GM18907 (cell line): ENCODE results near the gene BTRC.
A peak's percentile ranks its signal among the peaks of the same experiment; 100 is the strongest.
"Not testable (repeated sequence)": the region's sequence is repeated elsewhere in the genome, so short reads cannot be mapped to it uniquely, and the experiment has no call there.

ENCODE experiments used
- ATAC-seq: cut with Tn5 transposase; IDR thresholded peaks from one replicate; pipeline ENCODE4 v1.9.1; 2021; ENCODE audit warnings: mild to moderate bottlenecking, moderate library complexity; ENCODE audit not compliant: unreplicated experiment

The BTRC gene

DNA sequence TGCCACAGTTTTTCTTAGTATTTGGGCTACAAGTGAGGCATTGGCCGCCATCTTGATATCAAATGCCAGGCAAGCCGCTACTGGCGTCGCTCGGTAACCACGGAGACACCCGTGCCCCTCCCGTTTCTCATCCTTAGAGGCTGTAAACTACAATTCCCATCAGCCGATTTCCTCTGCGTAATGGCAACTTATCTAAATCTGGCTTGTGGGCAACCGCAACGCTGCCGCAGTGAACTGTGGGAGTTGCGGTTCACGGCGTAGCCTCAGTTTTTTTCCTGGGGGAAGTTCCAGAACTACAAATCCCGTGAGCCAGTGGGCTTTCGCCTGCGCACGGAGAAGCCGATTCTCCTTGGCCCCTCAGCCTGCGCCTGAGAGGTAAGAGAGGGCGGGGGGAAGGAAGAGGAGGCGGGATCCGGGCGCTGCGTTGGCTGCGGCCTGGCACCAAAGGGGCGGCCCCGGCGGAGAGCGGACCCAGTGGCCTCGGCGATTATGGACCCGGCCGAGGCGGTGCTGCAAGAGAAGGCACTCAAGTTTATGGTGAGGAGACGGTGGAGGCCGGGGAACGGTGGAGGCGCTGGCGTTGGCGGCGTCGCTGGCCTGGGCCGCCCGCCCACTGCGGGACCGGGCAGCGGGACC, at the start of gene BTRC:
Gene BTRC, plus strand, starts transcription at position 474 of the 636 bp plus-strand sequence. Its CDS starts 16 bp downstream, at position 490.
- ATAC-seq = peak; percentile 94

DNA sequence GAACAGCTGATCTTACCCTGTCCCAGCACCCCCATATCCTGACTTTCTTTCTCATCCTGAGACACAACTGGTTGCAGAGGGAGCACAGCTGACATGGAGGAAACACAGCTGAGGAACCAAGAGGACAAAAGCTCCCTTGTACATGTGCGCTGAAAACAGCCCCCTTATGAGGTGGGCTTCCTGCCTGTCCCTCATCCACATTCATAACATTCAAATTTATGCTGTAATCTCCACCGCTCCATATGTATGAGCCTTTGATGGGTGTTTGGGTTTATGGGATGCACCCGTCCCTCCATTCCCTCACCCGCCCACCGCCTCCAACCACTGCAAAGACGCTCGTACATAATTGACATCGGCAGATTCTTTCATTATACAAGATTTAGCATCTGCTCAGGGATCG, 49.6 kb upstream of the BTRC start:
- no peak for ATAC-seq

DNA sequence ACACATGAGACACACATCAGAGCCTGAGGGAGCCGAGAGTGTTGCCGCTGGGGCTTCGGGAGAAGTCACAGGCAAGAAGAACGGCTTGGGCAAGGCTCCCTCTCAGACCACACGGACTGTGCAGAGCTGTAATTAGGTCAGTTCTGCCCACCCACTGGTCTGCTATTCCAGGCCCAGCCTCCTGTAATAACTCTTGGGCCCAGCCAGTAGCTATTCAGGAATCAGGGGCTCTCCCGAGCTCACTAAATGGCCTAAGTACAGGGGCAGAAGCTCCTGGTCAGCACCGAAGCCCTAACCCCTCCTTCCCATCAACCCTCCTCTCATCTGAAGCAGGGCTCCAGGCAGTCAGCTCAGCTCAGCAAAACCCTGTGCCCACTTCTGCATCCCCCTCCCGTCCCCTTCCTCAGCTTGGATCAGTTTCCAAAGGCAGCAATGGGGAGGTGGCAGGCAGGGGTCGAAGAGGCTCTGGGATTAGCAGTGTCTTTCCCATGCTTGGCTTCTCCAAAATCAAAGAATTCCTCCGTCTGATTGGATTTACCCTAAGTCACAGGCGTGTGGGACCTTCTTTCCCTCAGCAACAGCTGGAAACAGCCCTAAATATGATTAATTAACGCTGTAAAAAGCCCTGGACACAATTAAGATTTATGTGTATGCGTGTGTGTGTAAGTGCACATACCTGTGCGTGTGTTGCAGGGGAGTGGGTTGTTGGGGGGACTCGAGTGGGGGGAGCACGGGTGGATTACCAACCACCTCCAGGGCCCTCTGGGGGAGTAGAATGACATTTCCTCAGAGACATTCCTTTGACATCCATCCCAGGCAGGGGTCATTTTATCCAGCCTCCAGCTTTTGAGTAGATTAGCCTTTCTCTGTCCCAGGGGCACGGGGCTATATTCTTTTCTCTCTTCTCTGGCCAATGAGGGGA, 48.4 kb upstream of the BTRC start:
- no peak for ATAC-seq

DNA sequence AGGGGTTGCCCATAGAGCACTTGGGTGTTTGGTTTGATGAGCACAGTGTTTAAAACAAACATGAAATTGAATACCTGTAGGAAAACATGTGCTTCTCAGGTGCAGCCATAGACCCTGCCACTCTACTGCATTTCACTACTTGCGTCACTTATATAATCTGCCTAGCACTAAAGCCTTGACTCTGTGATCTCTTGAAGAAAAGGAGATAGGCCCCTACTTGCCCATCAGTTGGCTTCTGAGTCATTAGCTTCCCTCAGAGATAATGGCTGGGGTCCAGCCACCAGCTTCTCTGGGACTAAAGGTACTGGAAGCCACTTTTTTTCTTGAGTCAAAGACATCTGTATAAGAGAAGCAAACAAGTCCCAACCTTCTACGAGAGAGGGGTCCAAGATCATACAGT, 45.9 kb upstream of the BTRC start:
- ATAC-seq = no peak

DNA sequence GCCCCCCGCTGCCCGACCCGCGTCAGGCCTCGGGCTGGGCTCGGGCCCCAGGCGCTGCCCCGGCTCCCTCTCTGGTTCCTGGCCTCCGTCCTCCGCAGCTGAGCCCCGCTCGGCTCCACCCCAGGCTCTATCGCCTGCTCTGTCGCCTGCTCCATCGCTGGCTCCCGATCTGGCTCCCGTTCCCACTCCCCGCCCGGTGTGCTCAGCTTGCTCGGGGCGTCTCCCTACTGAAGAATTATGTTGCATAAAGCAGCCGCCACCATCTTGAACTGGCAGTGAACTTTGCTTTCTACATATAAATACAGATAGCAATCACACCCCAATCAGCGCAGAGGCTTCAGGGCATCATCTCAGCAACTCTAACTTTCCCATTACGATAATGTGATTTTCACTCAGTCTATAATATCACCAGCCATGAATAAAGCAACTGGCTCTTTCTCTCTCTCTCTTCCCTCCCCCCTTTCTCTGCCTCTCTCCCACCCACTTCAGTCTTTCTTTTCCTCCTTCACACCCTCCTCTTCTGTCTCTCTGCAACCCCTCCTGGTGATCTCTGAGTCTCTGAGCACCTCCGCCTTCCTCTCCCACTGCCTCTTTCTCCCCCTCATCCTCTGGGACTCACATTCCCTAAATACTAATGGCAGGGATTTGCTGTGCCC, 43.3 kb upstream of the BTRC start:
- ATAC-seq = no peak

DNA sequence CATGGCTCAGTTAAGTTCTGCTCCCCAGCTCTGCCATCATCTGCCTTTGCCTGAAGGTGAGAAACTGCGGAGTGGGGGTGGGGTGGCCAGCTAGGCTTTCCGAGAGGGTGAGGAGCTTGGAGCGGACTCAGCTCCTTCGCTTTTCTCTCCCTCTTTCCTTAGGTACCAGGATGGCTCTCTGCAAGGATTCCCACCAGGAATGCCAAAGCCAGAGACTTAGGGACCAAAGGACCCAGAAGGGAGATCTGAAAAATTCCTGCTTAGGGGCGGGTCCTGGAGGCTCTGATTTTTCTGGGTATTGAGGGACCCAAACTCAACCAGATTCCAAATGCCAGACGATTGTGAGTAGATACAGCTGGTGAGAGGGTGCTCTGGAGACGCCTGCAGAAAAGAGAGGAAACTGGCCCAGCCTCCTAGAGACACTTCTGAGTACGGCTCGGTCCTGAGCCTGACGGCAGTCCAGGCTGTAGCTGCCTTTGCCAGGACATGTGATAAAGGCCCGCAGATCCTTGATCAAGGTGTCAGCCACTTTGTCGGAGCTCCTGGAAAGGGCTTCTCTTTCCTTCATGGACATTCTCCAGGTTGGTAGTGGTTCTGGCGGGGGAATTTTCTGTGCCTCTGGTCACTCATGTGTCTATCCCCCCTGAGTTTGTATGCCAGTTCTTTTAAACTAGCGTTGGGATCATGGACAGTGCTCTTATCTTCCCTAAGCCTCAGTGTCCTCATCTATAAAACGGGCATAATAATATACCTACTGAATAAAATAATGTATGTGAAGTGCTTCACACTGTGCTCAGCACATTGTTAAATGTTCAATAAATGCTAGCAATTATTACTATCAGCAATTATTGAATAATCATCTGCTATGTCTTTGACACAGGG, 42.5 kb upstream of the BTRC start:
- ATAC-seq = no peak

DNA sequence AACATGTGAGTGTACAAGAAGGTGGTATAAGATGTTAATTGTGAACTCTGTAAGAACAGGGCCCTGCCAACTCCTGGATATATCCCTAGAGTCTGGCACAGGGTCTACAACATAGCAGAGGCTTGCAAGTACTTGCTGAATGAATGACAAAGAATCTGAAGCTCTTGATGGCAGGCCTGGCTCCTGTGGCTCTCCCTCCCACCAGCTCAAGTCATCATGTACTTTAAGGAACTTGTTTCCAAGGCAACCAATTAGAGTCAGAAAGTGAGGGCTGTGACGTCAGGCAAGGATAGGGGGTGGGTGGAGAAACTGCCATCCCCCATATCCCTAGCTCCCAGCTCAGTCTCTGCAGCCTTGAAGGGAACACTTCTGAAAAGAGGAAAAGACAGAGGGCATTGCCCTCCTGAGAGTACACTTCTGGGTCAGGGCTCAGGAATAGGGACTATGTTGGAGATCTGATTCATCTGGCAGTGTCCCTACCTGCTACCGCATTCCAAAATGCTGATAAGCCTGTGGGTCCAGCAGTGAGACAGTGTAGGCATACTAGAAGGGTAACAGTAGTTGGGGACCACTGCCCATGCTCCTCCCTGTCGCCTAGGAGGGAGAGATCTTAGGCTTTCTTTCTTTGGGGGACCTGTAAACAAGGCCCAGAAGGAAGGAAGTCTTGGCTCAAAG, 34.6 kb upstream of the BTRC start:
- ATAC-seq = no peak

DNA sequence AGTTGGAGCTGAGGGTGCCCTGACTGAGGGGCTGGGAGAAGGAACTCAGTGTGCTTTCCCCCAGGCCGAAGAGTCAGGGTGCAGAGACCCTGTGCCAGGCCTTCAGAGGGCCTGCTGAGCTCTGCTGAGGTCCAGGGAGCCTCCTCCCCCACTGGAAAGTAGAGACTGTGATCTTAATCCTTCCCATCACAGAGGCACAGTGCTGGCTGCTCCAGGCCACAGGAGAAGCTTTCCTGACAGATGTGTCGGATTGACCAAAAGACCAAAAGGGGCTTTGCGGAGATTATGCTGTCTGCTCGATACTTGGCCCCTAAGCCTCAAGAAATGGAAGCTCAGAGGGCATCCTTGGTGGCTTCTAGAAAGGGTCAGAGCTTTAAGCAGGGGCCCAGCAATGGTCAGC, 32.9 kb upstream of the BTRC start:
- no peak for ATAC-seq

DNA sequence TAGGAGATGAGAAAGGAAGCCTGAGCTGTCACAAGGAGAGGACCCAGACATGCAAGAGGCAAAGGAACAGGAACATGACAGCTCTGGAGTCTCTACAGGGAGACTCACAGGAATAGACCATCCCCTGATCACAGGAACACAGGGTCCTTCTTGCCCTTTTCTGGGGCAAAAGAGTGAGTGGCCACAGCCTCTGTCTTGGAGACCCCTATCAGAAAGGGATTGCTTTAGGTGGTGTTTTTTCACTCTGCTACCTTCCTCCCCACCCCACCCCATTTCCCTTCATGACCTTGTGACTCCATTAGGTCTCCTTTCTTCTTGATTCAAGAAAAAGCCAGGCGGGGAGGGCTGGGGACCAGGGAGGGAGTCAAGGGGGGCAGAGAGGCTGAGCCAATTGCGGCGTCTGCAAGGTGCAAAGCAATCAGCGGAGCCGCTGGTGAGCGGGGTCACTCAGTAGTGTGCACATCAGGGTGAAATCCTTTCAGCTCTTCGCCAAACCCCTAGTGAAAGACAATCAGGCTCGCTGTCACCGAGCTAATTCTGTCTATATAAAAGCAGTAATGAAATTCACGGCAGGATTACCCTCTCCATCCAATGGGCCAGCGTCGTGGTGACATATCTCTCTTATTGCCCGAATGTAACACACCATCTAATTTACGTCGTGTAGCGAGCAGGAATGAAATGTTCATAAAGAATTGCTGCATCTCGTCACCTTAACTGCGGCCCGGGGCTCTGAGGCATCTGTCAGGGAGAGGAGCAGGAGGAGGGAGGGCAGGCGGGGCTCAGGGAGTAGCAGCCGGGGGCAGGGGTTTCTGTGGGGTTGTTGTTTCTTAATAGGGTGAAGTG, 31.5 kb upstream of the BTRC start:
- no peak for ATAC-seq

DNA sequence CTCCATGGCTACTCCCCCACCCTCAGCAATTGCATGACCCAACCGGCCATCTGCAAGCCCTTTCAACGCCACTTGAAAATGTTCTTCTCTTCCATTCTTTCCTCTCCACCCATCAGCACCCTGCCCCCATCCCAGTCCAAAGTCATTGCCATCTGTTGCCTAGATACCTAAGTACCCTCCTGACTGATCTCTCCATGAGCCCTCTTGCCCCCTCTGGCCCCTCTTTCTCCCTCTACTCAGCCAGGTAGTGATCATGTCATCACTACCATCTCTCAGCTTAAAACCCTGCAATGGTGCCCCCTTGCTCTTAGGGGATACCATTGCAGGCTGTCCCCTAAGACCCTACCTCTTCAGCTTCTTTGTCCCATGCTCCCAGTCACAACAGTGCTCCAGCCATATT, 30.5 kb upstream of the BTRC start:
- ATAC-seq = no peak

DNA sequence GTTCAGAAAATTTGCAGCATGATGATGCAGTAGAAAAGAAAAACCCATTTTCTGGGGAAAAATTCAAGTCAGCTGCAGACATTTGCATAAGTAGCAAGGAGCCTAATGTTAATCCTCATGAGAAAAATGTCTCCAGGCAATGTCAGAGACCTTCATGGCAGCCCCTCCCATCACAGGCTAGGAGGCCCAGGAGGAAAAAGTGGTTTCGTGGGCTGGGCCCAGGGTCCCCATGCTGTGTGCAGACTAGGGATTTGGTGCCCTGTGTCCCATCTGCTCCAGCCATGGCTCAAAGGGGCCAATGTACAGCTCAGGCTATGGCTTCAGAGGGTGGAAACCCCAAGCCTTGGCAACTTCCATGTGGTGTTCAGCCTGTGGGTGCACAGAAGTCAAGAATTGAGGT, 26.5 kb upstream of the BTRC start:
- not testable (repeated sequence) for ATAC-seq

DNA sequence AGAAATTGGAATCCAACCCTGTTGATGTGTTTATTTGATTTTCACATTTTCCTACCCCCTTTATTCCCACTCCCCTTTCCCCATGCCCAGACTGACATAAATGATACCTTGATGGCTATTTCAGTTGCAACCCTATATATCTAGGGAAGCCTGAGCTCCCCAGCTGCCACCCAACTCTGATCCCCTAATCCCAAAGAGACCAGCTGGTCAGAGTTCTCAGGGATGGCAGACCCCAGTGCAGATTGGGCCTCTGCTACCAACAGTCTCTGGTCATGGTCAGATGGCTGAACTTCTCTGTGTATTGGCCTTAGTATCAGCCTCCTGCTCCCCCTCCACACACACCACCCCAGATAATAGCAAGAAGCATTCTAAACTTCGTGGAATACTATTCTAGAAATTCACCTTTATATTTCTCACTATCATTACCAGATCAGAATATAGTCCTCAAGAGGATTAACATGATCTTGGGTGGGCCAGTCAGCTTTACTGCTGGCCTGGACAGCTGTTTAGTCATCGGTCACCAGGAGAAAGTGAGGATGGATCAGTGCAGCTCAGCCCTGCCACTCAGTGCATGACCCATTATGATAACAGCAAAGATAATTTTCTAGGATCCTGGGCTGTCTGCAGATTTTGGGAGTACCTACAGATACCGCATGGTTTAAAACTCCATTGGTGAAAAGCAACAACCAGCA, 24.5 kb upstream of the BTRC start:
- ATAC-seq = no peak

DNA sequence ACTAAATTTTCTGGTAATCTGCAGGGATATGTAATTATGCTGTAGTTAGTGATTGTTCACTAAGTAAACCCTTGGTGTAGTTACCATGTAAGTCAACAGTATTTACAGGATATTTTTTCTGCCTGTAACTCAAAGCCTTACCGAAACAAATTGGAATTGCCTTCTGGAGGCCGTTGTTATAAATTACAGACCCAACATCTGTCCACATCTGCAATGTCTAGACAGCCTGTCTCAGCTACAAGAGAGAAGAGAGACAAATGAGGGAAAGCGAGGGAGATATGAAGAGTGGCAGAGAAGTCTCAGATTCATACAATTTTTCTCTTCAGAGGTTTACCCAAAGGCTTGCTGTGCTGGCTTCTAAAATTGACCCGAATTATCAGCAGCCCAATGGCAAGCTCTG, 23.7 kb upstream of the BTRC start:
- no peak for ATAC-seq

DNA sequence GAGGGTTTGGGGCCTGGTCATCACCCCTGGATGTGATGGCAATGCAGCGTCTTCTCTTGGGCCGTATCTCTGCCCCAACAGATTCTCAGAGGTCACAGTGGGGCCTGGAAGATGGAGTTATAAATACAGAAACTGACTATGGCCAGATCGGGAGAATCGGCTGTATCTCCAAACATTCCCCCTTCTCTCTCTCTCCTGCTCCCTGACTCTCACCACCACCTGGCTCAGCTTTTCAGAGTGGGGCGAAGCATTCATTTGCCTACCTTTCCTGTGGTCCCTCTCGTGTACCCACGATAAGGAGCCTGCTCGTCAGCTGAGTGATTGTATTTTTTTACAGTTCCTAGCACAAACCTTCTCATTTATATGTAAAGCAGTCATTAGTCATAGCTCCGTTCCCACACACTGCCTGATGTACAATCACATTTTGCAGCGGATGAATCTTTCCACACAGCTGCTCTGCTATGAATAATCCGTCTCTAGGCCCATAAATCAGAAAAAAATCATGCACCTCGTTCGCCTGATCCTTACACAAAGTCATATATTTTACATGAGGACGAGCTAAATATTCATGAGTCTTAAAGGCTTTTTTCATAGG, 23.2 kb upstream of the BTRC start:
- no peak for ATAC-seq

DNA sequence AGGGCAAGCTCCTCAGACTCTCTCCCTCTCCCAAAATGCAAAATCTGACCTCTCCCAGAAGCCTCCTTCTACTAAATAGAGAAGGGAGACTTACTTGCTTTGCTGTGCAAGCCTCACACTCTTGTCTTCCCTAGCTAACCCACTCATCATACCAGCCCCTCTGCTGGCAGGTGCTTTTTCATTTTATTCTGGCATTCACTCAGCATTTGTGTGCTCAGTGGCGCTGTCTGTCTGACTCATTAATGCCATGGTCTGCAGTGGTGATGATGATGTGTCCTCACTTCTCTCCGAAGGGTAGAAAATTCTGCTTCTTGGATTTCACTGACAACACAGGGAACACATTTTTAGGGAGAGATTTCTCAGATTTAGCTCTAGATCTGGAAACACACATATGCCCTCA, 22.0 kb upstream of the BTRC start:
- ATAC-seq = no peak

DNA sequence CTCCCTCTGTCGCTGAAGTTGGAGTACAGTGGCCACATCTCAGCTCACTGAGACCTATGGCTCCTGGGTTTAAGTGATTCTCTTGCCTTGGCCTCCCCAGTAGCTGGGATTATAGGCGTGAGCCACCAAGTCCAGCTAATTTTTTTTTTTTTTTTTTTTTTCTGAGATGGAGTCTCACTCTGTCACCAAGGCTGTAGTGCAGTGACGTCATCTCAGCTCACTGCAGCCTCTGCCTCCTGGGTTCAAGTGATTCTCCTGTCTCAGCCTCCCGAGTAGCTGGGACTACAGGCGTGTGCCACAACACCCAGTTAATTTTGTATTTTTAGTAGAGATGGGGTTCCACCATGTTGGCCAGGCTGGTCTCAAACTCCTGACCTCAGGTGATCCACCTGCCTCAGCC, 19.7 kb upstream of the BTRC start:
- ATAC-seq = not testable (repeated sequence)

DNA sequence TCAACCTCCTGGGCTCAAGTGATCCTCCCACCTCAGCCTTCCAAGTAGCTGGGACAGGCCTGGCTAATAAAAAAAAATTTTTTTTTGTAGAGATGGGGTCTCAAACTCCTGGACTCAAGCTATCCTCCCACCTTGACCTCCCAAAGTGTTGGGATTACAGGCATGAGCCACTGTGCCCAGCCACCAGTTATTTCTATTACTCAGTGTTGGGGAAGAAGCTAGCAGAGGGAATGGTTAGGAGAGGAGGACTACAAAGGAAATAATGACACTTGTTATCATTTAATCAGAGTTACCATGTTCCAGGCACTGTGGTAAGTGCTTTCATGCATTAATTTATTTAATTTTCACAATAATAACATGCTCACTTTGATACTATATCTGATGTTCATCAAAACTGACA, 17.6 kb upstream of the BTRC start:
- ATAC-seq = no peak

DNA sequence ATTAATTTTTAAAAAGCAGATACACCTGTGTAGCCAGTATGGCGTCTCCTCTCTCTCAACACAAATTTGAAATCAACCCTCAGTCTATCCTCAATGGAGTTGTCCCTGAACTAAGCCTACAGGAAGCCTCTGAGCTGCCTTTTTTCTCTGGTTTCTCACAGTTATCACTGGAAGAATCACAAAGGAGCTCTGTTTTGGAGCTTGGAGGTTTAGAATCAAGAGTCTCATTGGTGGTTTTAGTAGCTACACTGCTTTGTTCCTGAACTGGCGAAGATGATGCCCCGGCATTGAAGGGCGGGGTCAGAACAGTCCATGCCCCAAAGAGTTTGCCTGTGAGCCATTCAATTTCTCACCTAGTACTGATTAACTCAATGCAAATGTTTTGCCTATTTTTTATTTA, 16.1 kb upstream of the BTRC start:
- no peak for ATAC-seq
